H1 (cell line): ENCODE results near the gene MATN1. TPM values are rescaled to one million over a fixed set of nuclear protein-coding genes. Genes with fewer than 3 reads are reported as not detected.

Source experiments
- EP300 ChIP-seq, 2 experiments: IDR thresholded peaks; 1 replicate in 1 of 2; 2 replicates in 1 of 2; pipeline ENCODE4 v1.6.1; 2011 to 2012; ENCODE audit warnings: low read depth in 2 of 2, low read length in 2 of 2, mild to moderate bottlenecking in 2 of 2, borderline replicate concordance in 1 of 2, inconsistent platforms in 1 of 2, moderate library complexity in 1 of 2
- polyA plus RNA-seq, 7 experiments: library from polyadenylated mRNA; depleted of rRNA in 3 of 7; stranded (reverse) in 5 of 7; unstranded in 2 of 7; fragments of >200 nt in 5 of 7; fragments of 200-250 nt in 2 of 7; gene quantifications; 1 replicate in 5 of 7; 2 replicates in 1 of 7; 4 replicates in 1 of 7; pipeline versions ENCODE4 v1.2.1 to v1.2.3, GENCODE V29; 2011 to 2013; ENCODE audit warnings: missing spikeins in 2 of 7, mixed read lengths in 2 of 7
- total RNA-seq: library from RNA; stranded (reverse); fragmentation: NEBNext Ultra II Directional; extraction: Animal tissue kit (Norgen Biotek cat#: 25700); gene quantifications from 2 replicates; pipeline ENCODE4 v1.2.1, GENCODE V29; 2021

MATN1 gene
- total and polyA plus RNA-seq, 2 of the 8 experiments (the other 6 are each of a cell fraction or from before 2014, with no cell fraction given) = 0.12 to 0.28 TPM

- TF ChIP-seq EP300 (IDR thresholded peaks at IDR 0.05; ENCODE audit: borderline replicate concordance in 1 of 2, low read depth in 2 of 2, low read length in 2 of 2) = no peak
These were observed 38.2 kb upstream of the MATN1 start (continued) for GRCh38 chr1:30761381-30762151.
